Neutrophil (primary cell): ENCODE results near the gene PLEKHM2.

Source experiments
- H3K27ac ChIP-seq: fragments of 200-600 bp; sonication (generic); 2 replicates; pipeline ENCODE4 v1.5.1; 2016; ENCODE audit warnings: mild to moderate bottlenecking, moderate library complexity
- H3K27me3 ChIP-seq: fragments of 200-600 bp; sonication (generic); 2 replicates; pipeline ENCODE4 v1.6.0; 2016; ENCODE audit warnings: mild to moderate bottlenecking
- H3K36me3 ChIP-seq: fragments of 200-600 bp; sonication (generic); 2 replicates; pipeline ENCODE4 v1.5.1; 2017
- H3K4me1 ChIP-seq, 2 experiments: fragments of 200-600 bp in 1 of 2; sonication (generic) in 1 of 2; 1 replicate in 1 of 2; 2 replicates in 1 of 2; pipeline versions ENCODE4 v1.5.1 to v1.6.1; 2013 to 2016; ENCODE audit warnings: low read depth in 1 of 2, low read length in 1 of 2, mild to moderate bottlenecking in 1 of 2, moderate library complexity in 1 of 2; ENCODE audit not compliant: control insufficient read depth in 1 of 2, insufficient read depth in 1 of 2
- H3K4me3 ChIP-seq, 2 experiments: fragments of 200-600 bp in 1 of 2; sonication (generic) in 1 of 2; 1 replicate in 1 of 2; 2 replicates in 1 of 2; pipeline ENCODE4 v1.5.1; 2013 to 2016; ENCODE audit warnings: low read depth in 1 of 2, low read length in 1 of 2, mild to moderate bottlenecking in 1 of 2, moderate library complexity in 1 of 2
- H3K9me3 ChIP-seq: fragments of 200-600 bp; sonication (generic); 2 replicates; pipeline ENCODE4 v1.5.1; 2016
- CTCF ChIP-seq: fragments of 200-600 bp; sonication (generic); IDR thresholded peaks from 2 replicates; pipeline ENCODE4 v1.5.1; 2016; ENCODE audit warnings: antibody characterized with exemption

Gene PLEKHM2

GRCh38 chr1:15760520-15761211, 76.5 kb downstream of the PLEKHM2 start:
- Histone ChIP-seq H3K36me3 (no peaks in the 10 kb centered on the region), H3K4me3 (no peak overlapping the region), H3K9me3 (no peaks in the 10 kb centered on the region), H3K4me1 (peaks cover 0 to 8% of the 10 kb centered on the region in 2 experiments), H3K27ac (no peak overlapping the region), H3K27me3 (peaks cover 87% of the 10 kb centered on the region)
- no peak for TF ChIP-seq CTCF

GRCh38 chr1:15761366-15762128, 77.4 kb downstream of the PLEKHM2 start:
- Histone ChIP-seq H3K27ac (no peak overlapping the region), H3K9me3 (no peaks in the 10 kb centered on the region), H3K4me3 (no peak overlapping the region), H3K36me3 (no peaks in the 10 kb centered on the region), H3K4me1 (peaks cover 0 to 4% of the 10 kb centered on the region in 2 experiments), H3K27me3 (peaks cover 82% of the 10 kb centered on the region)
- no peak for TF ChIP-seq CTCF

- Histone ChIP-seq H3K27ac (no peak overlapping the region), H3K27me3 (peaks cover 72% of the 10 kb centered on the region), H3K4me1 (no peaks in the 10 kb centered on the region), H3K4me3 (no peak overlapping the region), H3K36me3 (no peaks in the 10 kb centered on the region), H3K9me3 (no peaks in the 10 kb centered on the region)
- no peak for TF ChIP-seq CTCF
Measured at GRCh38 chr1:15762546-15762945, 78.4 kb downstream of the PLEKHM2 start.

GRCh38 chr1:15764269-15764764, 80.2 kb downstream of the PLEKHM2 start:
- Histone ChIP-seq H3K4me3 (no peak overlapping the region), H3K9me3 (no peaks in the 10 kb centered on the region), H3K27ac (no peak overlapping the region), H3K36me3 (no peaks in the 10 kb centered on the region), H3K4me1 (no peaks in the 10 kb centered on the region), H3K27me3 (peaks cover 63% of the 10 kb centered on the region)
- no peak for TF ChIP-seq CTCF

- H3K27ac ChIP-seq, result no peak overlapping the region
- no peaks in the 10 kb centered on the region for H3K9me3 ChIP-seq
- H3K4me1 ChIP-seq, result no peaks in the 10 kb centered on the region
- no peak for TF ChIP-seq CTCF
- H3K36me3 ChIP-seq, result no peaks in the 10 kb centered on the region
- peaks cover 57% of the 10 kb centered on the region for H3K27me3 ChIP-seq
- H3K4me3 ChIP-seq, result no peak overlapping the region
Measured at GRCh38 chr1:15764890-15765289, 80.8 kb downstream of the PLEKHM2 start.
